Nephron (organoid): Measurements from ENCODE around the gene HDC.

Experiments used
- H3K27ac Mint-ChIP-seq, 3 experiments: 2 replicates each; pipeline ENCODE4 v1.8.0; 2020; ENCODE audit warnings: mixed read lengths in 3 of 3, mild to moderate bottlenecking in 2 of 3, moderate library complexity in 1 of 3
- H3K27me3 Mint-ChIP-seq: 2 replicates; pipeline ENCODE4 v1.8.0; 2021; ENCODE audit warnings: low read depth, mild to moderate bottlenecking, moderate library complexity, mixed read lengths
- H3K36me3 Mint-ChIP-seq: 2 replicates; pipeline ENCODE4 v1.8.0; 2020; ENCODE audit warnings: low read depth, mixed read lengths
- H3K4me1 Mint-ChIP-seq: 2 replicates; pipeline ENCODE4 v1.8.0; 2020; ENCODE audit warnings: mixed read lengths
- H3K4me3 Mint-ChIP-seq, 3 experiments: 2 replicates each; pipeline ENCODE4 v1.8.0; 2020; ENCODE audit warnings: mild to moderate bottlenecking in 3 of 3, mixed read lengths in 3 of 3, moderate library complexity in 2 of 3
- H3K9me3 Mint-ChIP-seq: 2 replicates; pipeline ENCODE4 v1.8.0; 2020; ENCODE audit warnings: mixed read lengths
- CTCF ChIP-seq, 3 experiments: fragments of 200-600 bp; sonication (generic); IDR thresholded peaks; one replicate each; pipeline ENCODE4 v1.5.0; 2021; ENCODE audit warnings: antibody characterized with exemption in 3 of 3; ENCODE audit not compliant: unreplicated experiment in 3 of 3

The HDC gene

GRCh38 chr15:50265620-50266019 lies at the start of gene HDC:
Gene HDC, minus strand, starts transcription at chr15:50265726. Its CDS starts 103 bp downstream, at chr15:50265623.
- H3K27ac Mint-ChIP-seq = no peak within 1 kb of the TSS
- no peaks in the 10 kb centered on the region for H3K4me1 Mint-ChIP-seq
- no peak for TF ChIP-seq CTCF (IDR thresholded peaks at IDR 0.05; ENCODE audit: unreplicated experiment in 3 of 3)
- no peaks in the 10 kb centered on the region for H3K36me3 Mint-ChIP-seq
- no peak within 1 kb of the TSS for H3K4me3 Mint-ChIP-seq
- no peaks in the 10 kb centered on the region for H3K9me3 Mint-ChIP-seq
- H3K27me3 Mint-ChIP-seq = no peaks in the 10 kb centered on the region

GRCh38 chr15:50312636-50313035 lies 47.1 kb upstream of the HDC start:
- Mint-ChIP-seq H3K36me3 (peaks cover 22% of the 10 kb centered on the region), H3K4me1 (no peaks in the 10 kb centered on the region), H3K27me3 (no peaks in the 10 kb centered on the region), H3K9me3 (peaks cover 12% of the 10 kb centered on the region), H3K27ac (no peak overlapping the region), H3K4me3 (no peak overlapping the region)
- no peak for TF ChIP-seq CTCF (IDR thresholded peaks at IDR 0.05; ENCODE audit: unreplicated experiment in 3 of 3)

- Mint-ChIP-seq H3K27me3 (no peaks in the 10 kb centered on the region), H3K27ac (no peak overlapping the region), H3K4me1 (no peaks in the 10 kb centered on the region), H3K9me3 (peaks cover 21% of the 10 kb centered on the region), H3K4me3 (no peak overlapping the region), H3K36me3 (peaks cover 45% of the 10 kb centered on the region)
- TF ChIP-seq CTCF (IDR thresholded peaks at IDR 0.05; ENCODE audit: unreplicated experiment in 3 of 3) = no peak
These were observed 42.3 kb upstream of the HDC start for GRCh38 chr15:50307799-50308198.

GRCh38 chr15:50304836-50305235 lies 39.3 kb upstream of the HDC start:
- Mint-ChIP-seq H3K27ac (no peak overlapping the region), H3K36me3 (peaks cover 64% of the 10 kb centered on the region), H3K4me3 (no peak overlapping the region), H3K4me1 (peaks cover 7% of the 10 kb centered on the region), H3K27me3 (no peaks in the 10 kb centered on the region), H3K9me3 (peaks cover 21% of the 10 kb centered on the region)
- no peak for TF ChIP-seq CTCF (IDR thresholded peaks at IDR 0.05; ENCODE audit: unreplicated experiment in 3 of 3)

GRCh38 chr15:50302581-50302980 lies 37.1 kb upstream of the HDC start:
- H3K9me3 Mint-ChIP-seq = peaks cover 9% of the 10 kb centered on the region
- H3K4me1 Mint-ChIP-seq = peaks cover 7% of the 10 kb centered on the region
- no peak for TF ChIP-seq CTCF (IDR thresholded peaks at IDR 0.05; ENCODE audit: unreplicated experiment in 3 of 3)
- peaks cover 51% of the 10 kb centered on the region for H3K36me3 Mint-ChIP-seq
- no peaks in the 10 kb centered on the region for H3K27me3 Mint-ChIP-seq
- H3K27ac Mint-ChIP-seq = no peak overlapping the region
- no peak overlapping the region for H3K4me3 Mint-ChIP-seq

- TF ChIP-seq CTCF (IDR thresholded peaks at IDR 0.05; ENCODE audit: unreplicated experiment in 3 of 3) = no peak
- Mint-ChIP-seq H3K27me3 (no peaks in the 10 kb centered on the region), H3K36me3 (peaks cover 45% of the 10 kb centered on the region), H3K4me3 (no peak overlapping the region), H3K9me3 (no peaks in the 10 kb centered on the region), H3K27ac (no peak overlapping the region), H3K4me1 (peaks cover 7% of the 10 kb centered on the region)
These were observed 32.8 kb upstream of the HDC start for GRCh38 chr15:50298340-50298739.
